Activated CD4-positive, alpha-beta T cell treated with anti-CD3 and anti-CD28 coated beads for 24 hours (primary cell): ENCODE measurements around the gene COL28A1.

Experiments used
- DNase-seq, 2 donors: peaks; one replicate each; pipeline ENCODE4 v3.0.0-alpha.2; 2020; ENCODE audit warnings: low read depth in 2 of 2

COL28A1 gene

DNA sequence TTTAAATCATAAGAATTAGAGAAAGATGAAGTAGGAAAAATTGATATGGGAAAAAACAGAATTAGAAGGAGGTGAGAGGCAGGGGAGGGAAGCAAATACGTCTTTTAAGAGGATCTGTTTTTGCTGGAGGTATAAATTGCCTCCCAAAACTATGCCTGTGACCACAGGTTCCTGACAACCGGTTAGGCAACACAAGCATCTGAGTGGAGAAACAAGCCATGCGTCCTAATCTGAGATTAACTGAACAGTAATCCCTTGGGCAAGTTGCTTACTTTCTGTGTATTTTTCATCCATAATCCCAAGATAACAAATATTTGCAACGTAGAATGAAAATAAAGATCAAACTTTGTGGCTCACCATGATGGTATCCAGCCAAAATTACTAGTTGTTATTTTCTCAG, 204.2 kb downstream of the COL28A1 start:
- DNase-seq: no peak

DNA sequence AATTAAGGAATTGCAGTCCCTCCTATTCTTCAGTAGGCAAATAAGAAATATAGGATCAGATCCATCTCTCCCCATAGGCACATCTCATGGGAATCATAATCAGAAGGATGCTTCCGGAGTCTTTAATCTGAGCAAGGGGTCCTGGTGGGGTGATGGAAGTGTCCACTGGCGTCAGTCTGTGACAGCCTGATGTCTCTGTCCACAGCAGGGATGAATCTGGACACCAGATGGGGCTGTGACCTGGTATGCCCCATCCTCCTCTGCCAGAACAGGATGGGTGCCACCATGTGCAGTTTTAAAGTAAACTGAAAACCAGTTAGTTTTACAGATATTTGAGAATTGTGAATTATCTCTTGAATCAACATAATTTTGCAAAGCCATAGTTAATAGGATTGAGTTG, 204.7 kb downstream of the COL28A1 start:
- DNase-seq: no peak

DNA sequence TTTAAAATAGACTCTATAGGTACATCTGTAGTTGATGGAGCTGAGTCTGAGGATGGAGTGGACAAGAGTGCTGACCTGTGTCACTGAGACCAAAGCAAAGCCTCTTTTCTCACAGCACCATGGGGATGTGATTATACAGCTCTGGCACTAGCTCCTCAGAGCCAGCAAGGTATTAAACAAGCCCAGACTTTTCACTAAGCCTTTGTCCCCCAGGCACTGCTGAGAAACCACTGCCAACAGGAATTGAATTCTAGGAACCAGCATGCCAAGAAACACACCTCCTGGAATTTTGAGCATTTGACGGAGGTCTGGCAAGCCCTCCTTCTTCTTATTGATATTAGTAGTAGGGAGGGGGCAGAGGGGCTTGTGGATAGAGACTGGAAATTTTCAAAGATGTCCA, 206.3 kb downstream of the COL28A1 start:
- no peak for DNase-seq

DNA sequence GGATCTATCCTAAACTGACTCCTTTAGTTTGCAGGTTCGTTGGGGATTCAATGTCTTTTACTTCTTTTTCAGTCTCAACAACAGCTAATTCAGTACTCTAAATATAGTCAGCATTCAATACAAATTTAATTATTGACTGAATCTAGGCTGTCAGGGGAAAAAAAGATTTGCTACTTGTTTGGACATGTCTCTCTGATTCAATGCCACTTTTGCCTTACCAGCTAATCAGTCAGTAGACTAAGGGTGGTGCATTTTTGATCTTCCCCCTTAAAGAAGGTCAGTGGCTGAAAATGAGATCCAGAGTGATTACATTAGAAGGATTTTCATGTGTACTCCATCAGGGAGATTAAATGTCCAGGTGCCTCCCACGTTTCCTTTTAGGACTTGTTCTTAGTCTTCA, 208.2 kb downstream of the COL28A1 start:
- DNase-seq: no peak

DNA sequence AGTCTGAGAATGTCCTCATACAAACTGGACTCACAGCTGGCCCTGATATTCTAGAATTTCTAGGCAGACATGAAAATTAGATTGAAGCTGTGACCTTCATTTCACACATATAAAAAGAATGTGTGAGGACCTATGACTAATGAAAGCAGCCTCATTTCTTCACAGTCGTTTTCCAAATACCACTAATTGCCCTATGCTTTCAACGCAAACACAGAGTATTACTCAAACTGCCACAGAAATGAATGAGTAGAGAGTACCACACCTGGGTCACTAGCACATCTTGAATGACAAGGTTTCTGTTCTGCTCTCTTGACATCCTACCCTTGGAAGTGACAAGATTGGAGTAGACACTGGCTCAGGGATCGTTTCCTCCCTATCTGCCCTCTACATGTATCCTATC, 211.0 kb downstream of the COL28A1 start:
- DNase-seq: no peak

DNA sequence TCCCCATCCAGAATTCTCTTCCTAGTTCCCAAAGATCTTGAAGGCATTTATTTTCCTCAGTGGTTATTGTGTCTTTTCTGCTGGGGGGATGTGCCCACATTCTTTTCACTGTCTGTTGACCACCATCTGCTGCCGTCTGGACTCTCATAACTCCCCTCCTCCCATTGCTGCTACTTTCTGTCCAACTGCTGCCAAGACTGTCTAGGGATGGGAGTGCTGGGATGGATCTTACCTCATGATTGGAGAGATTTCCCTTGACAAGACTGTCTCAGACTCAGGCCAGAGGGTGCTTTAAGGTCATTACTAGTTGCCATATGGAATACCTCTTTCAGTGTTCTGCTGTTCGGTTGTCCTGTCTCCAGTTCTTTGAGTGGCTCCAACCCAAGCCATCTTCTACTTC, 211.8 kb downstream of the COL28A1 start:
- DNase-seq: no peak

DNA sequence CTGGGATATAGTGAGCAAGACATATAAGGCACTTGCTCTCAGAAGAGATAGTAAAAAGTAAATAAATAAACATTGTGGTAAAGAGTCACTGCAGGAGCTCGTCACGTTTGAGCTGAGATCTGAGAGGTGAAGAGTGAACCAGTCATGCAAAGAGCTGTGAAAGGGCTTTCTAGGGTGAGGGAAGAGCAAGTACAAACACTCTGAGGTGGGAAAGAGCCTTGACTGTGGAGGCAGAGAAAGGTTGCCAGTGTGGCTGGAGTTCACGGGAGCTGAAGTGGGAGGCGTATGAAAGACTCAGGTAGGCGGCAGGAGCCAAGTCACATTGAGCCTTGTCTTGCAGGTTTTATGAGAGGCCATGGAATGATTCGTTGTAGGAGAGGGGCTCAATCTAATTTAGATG, 212.3 kb downstream of the COL28A1 start:
- DNase-seq: no peak

DNA sequence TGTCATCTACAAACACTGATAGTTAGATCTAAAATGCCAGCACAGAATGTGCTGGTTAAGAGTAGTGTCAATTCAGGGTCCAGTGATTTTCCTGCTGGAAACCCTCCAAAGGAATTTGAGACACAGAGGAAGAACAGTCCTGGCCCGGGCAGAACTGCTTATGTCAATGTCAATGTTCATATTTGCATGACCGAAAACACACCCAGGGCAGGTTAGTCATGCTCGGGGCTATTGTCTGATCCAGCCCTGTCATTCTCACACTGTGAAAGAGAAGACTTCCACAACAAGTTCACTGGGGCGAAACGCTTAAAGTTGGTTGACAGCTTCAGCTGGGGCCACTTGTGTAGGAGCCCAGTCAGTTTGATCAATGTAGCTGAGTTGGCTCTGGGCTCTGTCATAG, 214.0 kb downstream of the COL28A1 start:
- no peak for DNase-seq

DNA sequence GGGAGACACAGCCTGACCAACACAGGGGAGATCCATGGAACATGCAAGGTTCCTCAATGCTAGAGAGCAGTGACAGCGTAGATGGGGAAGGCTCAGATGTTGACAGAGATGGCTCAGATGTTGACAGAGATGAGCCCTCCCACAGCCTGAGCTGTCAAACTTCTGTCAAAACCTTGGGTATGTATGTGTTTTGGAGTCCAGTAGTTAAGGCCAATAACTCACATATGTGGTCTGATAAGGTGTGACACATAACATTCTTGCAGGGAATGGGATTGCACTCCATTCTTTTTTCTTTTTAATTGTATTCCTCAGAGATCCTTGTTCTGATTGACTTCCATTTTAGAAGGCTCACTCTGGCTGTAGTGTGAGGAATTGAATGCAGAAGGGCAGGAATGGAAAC, 217.1 kb downstream of the COL28A1 start:
- DNase-seq: no peak

DNA sequence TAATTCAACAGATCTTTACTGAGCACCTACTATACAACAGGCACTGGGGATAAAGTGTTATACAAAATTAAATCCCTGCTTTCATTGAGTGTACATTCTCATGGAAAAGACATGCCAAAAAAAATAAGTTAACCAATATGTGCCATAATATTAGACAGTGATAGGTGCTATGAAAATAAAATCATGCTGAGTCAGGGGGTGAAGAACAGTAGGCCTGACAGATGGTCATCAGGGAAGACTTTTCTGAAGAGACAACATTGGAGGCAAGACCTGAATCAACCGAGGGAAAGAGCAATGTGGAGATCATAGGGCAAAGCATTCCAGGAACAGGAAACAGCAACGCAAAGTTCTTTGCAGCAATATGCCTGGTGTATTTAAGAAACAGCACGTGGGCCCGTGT, 217.8 kb downstream of the COL28A1 start:
- DNase-seq: no peak

DNA sequence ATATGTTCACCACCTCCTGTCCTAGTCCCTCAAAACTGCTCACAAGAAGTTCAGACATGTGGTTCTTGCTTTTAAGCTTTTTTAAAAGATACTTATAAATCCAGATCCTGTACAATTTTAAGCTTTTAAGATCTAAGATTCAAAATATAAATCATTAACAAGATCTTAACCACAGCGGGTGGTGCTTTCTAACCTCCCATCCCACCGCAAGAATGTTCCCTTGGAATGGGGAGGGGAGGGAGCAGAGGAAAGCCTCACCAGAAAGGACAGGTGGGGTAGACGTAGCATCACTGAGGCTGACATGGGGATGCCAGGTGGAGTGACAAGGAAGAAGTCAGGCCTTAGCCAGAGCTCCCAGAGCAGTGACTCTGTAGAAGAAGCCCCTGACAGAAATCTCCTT, 219.8 kb downstream of the COL28A1 start:
- DNase-seq: no peak

DNA sequence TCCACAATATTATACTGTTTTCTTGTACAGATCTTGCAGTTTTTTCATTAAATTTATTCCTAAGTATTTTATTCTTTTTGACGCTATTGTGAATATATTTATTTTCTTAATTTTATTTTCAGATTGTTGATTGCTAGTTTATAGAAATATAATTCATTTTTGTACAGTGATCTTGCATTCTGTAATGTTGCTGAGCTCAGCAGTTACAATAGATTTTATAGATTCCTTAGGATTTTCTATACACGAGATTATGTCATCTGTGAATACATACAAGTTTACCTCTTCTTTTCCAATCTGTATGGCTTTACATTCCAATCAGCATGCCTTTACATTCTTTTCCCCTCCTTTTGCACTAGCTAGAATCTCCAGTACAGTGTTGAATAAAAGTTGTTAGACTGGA, 223.3 kb downstream of the COL28A1 start:
- no peak for DNase-seq

DNA sequence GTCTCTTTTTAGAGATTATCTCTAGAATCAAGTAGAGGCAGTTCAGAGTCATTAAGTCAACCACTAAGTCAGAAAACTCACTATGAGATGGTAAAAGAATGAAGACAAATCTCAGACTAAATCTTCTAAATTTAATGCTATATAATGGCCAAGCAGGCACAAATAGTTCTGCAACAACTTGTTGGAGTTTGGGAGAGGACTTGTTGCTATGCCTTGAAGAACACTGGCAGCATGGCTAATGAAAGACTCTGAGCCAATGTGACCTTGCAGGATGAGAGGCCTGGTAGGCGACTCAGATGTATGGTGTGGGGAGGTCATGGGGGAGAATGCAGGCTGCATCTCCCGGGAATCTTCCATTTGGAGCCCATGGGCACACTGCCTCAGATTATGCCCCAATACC, 224.7 kb downstream of the COL28A1 start:
- DNase-seq: no peak

DNA sequence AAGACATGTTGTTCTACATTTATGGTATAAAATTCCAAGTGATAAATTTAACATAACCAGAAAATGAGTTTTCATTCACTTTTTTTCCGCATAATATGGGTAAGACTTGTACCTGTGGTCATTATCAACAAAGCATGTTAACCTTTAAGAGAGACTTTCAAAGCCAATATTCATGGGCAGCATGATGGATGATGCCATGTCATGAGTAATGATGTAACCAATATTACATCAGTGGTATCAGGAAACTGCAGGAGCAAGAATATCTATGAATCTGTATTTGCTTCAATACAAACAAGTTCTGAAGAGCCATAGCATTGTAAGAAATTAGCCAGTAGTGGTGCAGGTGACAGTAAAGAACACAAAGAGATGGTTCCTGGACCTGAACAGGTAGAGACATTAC, 226.5 kb downstream of the COL28A1 start:
- DNase-seq: no peak
